Chondrocyte (in vitro differentiated cells): Measurements from ENCODE around the gene KLHL22. TPM values are rescaled to one million over a fixed set of nuclear protein-coding genes. Genes with fewer than 3 reads are reported as not detected.

Source experiments
- DNase-seq: peaks from one replicate; pipeline ENCODE4 v3.0.0; 2021; ENCODE audit warnings: mixed read lengths, low spot score
- H3K27ac Mint-ChIP-seq: one replicate; pipeline ENCODE4 v1.8.0; 2021; ENCODE audit warnings: mild to moderate bottlenecking, moderate library complexity, mixed read lengths; ENCODE audit not compliant: unreplicated experiment
- H3K27me3 Mint-ChIP-seq: 2 replicates; pipeline ENCODE4 v1.8.0; 2021; ENCODE audit warnings: low read depth, mixed read lengths
- H3K36me3 Mint-ChIP-seq: 2 replicates; pipeline ENCODE4 v1.8.0; 2021; ENCODE audit warnings: low read depth, mixed read lengths
- H3K4me1 Mint-ChIP-seq: 2 replicates; pipeline ENCODE4 v1.8.0; 2021; ENCODE audit warnings: low read depth, mild to moderate bottlenecking, mixed read lengths
- H3K4me3 Mint-ChIP-seq: one replicate; pipeline ENCODE4 v1.8.0; 2021; ENCODE audit warnings: mild to moderate bottlenecking, moderate library complexity, mixed read lengths; ENCODE audit not compliant: unreplicated experiment
- H3K9me3 Mint-ChIP-seq: 2 replicates; pipeline ENCODE4 v1.8.0; 2021; ENCODE audit warnings: low read depth, mixed read lengths
- total RNA-seq: library from RNA; stranded (reverse); gene quantifications from 3 replicates; pipeline ENCODE4 v1.2.1, GENCODE V29; 2021
- TF ChIP-seq, protein P1 (sequence below): fragments of 200-600 bp; sonication (generic); IDR thresholded peaks from 2 replicates; pipeline ENCODE4 v1.5.0; 2021; ENCODE audit warnings: antibody characterized with exemption, mild to moderate bottlenecking, moderate library complexity

The KLHL22 gene
- total RNA-seq, 1 donor from 2014 or later, result 37.3 TPM

DNA sequence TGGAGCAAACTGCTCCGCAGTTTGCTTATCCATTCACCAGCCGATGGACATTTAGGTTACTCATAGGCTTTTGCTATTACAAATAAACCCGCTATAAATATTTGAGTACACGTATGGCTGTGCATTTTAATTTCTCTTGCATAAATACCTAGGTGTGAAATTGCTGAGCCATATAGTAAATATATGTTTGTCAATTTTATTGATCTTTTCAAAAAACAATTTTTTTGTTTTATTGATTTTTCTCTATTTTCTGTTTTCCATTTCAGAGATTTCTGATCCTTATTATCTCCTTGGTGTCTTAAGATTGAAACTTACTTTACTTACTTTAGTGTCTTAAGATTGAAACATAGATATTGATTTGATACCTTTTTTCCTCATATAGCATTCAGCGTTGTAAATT, 97.2 kb downstream of the KLHL22 start:
- Mint-ChIP-seq H3K9me3 (no peaks in the 10 kb centered on the region), H3K36me3 (peaks cover 4% of the 10 kb centered on the region), H3K27me3 (no peaks in the 10 kb centered on the region), H3K27ac (no peak overlapping the region), H3K4me3 (no peak overlapping the region), H3K4me1 (peaks cover 38% of the 10 kb centered on the region)
- TF ChIP-seq, protein P1, sequence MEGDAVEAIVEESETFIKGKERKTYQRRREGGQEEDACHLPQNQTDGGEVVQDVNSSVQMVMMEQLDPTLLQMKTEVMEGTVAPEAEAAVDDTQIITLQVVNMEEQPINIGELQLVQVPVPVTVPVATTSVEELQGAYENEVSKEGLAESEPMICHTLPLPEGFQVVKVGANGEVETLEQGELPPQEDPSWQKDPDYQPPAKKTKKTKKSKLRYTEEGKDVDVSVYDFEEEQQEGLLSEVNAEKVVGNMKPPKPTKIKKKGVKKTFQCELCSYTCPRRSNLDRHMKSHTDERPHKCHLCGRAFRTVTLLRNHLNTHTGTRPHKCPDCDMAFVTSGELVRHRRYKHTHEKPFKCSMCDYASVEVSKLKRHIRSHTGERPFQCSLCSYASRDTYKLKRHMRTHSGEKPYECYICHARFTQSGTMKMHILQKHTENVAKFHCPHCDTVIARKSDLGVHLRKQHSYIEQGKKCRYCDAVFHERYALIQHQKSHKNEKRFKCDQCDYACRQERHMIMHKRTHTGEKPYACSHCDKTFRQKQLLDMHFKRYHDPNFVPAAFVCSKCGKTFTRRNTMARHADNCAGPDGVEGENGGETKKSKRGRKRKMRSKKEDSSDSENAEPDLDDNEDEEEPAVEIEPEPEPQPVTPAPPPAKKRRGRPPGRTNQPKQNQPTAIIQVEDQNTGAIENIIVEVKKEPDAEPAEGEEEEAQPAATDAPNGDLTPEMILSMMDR, result no peak
- DNase-seq, result no peak

- TF ChIP-seq, protein P1, result no peak
- no peak overlapping the region for H3K27ac Mint-ChIP-seq
- no peaks in the 10 kb centered on the region for H3K36me3 Mint-ChIP-seq
- no peaks in the 10 kb centered on the region for H3K27me3 Mint-ChIP-seq
- no peak for DNase-seq
- H3K4me3 Mint-ChIP-seq, result no peak overlapping the region
- peaks cover 40% of the 10 kb centered on the region for H3K4me1 Mint-ChIP-seq
- no peaks in the 10 kb centered on the region for H3K9me3 Mint-ChIP-seq
Measured at GRCh38 chr22:20397498-20397897, 98.1 kb downstream of the KLHL22 start.

DNA sequence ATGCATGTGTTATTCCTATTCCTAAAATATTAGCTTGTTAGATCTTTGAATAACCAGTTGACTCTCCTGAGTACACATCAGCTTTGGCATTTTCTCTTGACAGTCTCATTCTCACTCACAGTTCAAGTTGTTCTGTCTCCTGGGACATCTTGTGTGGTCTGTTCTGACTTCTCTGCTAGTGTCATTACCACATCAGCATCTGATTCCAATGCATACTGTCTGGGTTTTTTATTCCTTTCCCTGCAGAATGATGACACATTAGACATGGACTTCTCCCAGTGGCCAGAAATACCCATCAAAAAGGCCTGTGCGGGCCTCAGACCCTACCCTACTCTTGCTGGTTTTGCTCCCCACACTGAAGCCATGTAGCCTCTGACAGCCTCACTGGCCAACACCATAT, 99.0 kb downstream of the KLHL22 start:
- H3K27me3 Mint-ChIP-seq, result no peaks in the 10 kb centered on the region
- no peaks in the 10 kb centered on the region for H3K9me3 Mint-ChIP-seq
- H3K27ac Mint-ChIP-seq, result peak overlapping the region; percentile 85
- H3K4me1 Mint-ChIP-seq, result peaks cover 40% of the 10 kb centered on the region
- no peak overlapping the region for H3K4me3 Mint-ChIP-seq
- H3K36me3 Mint-ChIP-seq, result no peaks in the 10 kb centered on the region
- no peak for DNase-seq
- TF ChIP-seq, protein P1, result no peak

- no peaks in the 10 kb centered on the region for H3K9me3 Mint-ChIP-seq
- peaks cover 40% of the 10 kb centered on the region for H3K4me1 Mint-ChIP-seq
- no peak overlapping the region for H3K4me3 Mint-ChIP-seq
- H3K36me3 Mint-ChIP-seq, result no peaks in the 10 kb centered on the region
- no peak for DNase-seq
- TF ChIP-seq, protein P1, result no peak
- H3K27ac Mint-ChIP-seq, result peak overlapping the region; percentile 9
- no peaks in the 10 kb centered on the region for H3K27me3 Mint-ChIP-seq
Measured at GRCh38 chr22:20395907-20396287, 99.7 kb downstream of the KLHL22 start.

DNA sequence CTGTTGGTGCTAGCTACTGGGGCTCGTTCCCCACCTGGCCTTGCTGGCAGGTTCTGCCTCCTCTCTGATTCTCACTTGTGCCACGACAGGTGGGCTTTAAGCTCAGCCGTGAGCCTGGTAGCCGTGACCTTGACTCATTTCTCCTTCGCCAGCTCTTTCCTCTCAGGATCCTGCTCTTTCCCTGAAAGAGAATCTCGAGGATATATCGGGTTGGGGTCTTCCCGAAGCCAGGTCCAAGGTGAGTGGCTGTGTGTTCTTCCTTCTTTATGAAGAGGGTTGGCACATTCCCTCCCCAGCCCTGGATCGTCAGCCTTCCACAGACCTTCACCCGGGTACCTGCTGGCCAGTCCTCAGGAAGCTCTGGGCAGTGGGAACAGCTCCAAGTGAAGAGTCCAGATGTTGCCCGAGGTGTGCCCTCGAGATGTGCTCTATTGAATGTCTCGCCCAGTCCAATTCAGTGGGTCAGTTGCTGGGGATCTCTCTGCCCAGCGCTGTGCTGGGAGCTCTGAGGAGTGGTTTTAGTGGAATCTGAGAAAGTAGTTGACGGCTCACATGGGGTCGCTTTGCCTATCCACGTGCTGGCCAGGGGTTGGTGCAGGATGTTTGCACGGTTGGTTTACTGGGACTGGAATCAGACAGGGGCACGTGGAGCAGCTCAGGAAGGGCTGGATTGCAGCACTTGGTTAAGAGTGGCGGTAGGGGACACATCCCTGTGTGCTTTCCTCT, 100.3 kb downstream of the KLHL22 start:
- Mint-ChIP-seq H3K36me3 (no peaks in the 10 kb centered on the region), H3K9me3 (no peaks in the 10 kb centered on the region), H3K4me1 (peaks cover 40% of the 10 kb centered on the region), H3K27me3 (no peaks in the 10 kb centered on the region), H3K4me3 (peak overlapping the region; percentile 85), H3K27ac (peak overlapping the region; percentile 24)
- TF ChIP-seq, protein P1, result no peak
- DNase-seq, result no peak
